ENCODE data around the gene TJAP1. TPM values are rescaled to one million over a fixed set of nuclear protein-coding genes. Genes with fewer than 3 reads are reported as not detected.

TJAP1 gene
- total RNA-seq, 1 experiment from 2014 or later: 24.8 TPM

DNA sequence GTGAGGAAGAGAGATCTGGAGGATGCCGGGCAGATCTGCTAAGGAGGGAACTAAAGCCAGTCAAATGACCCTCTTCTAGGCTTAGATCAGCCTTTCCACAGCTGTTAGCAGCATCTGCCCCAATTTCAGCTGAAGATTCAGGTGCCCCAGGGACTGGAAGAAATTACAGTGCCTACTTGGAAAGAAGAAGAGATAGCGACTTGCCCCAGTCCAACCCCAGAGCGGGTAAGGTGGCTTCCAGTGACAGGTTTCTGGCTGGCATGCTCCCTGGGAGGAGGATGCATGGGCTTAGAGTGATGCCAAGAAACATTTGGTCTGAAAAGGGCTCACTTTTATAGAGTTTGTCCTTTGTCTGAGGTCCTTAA lies 620 bp downstream of the TJAP1 start:
- Histone ChIP-seq H3K4me1 (replicated peaks) (peaks cover 9% of the 10 kb centered on the region), H3K9me3 (replicated peaks) (no peaks in the 10 kb centered on the region), H3K36me3 (peaks cover 13% of the 10 kb centered on the region), H3K27ac (peak overlapping the region; percentile 76), H3K27me3 (replicated peaks) (no peaks in the 10 kb centered on the region), H3K4me3 (peak overlapping the region; percentile 57)
- no peak for DNase-seq (ENCODE audit: low read depth in 1 of 2, low spot score in 2 of 2)

GRCh38 chr6:43481075-43481474 lies 3.7 kb downstream of the TJAP1 start:
- Histone ChIP-seq H3K4me1 (replicated peaks) (peaks cover 9% of the 10 kb centered on the region), H3K27ac (no peak overlapping the region), H3K27me3 (replicated peaks) (no peaks in the 10 kb centered on the region), H3K36me3 (peaks cover 13% of the 10 kb centered on the region), H3K9me3 (replicated peaks) (no peaks in the 10 kb centered on the region), H3K4me3 (no peak overlapping the region)
- DNase-seq (ENCODE audit: low read depth in 1 of 2, low spot score in 2 of 2): no peak

DNA sequence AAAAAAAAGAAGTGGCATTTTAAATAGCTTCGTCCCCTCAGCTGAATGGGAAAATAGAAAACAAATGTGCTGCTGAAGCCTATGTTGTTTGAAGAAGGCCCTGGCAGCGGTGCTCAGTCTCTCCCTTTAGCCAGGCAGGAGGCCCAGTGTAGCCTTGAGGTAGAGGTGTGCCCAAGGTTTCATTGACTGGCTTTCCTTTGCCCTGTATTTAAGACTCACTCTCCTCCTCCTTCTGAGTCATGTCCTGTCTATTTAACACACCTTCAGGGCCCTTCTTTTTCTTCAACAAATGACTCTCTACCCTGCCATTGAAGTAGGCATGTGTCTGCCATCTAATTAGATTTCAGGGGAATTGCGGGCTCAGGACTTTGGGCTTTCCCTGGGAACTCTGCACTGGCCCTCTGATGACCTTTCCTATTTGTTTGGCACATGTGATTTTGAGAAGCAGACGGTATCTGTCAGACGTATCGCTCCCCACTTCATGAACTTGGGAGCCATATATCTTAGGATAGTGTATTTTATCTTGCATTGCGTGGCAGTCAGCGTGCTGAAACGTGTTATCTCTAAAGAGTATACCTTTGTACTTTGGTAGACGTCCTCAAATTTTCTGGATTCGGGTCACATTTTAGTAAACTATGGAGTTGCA lies 4.3 kb downstream of the TJAP1 start:
- DNase-seq (ENCODE audit: low read depth in 1 of 2, low spot score in 2 of 2): no peak
- no peaks in the 10 kb centered on the region for H3K27me3 ChIP-seq (replicated peaks)
- H3K4me1 ChIP-seq (replicated peaks): peaks cover 9% of the 10 kb centered on the region
- H3K36me3 ChIP-seq: peaks cover 13% of the 10 kb centered on the region
- H3K4me3 ChIP-seq: no peak overlapping the region
- no peak overlapping the region for H3K27ac ChIP-seq
- no peaks in the 10 kb centered on the region for H3K9me3 ChIP-seq (replicated peaks)

- H3K4me1 ChIP-seq (replicated peaks): peaks cover 11% of the 10 kb centered on the region
- peaks cover 4% of the 10 kb centered on the region; the same call in 1 of the 2 replicates for H3K36me3 ChIP-seq
- no peak overlapping the region for H3K4me3 ChIP-seq
- DNase-seq (ENCODE audit: low read depth in 1 of 2, low spot score in 2 of 2): no peak
- H3K27ac ChIP-seq: no peak overlapping the region
- no peaks in the 10 kb centered on the region for H3K9me3 ChIP-seq (replicated peaks)
- H3K27me3 ChIP-seq (replicated peaks): no peaks in the 10 kb centered on the region
Measured at GRCh38 chr6:43488667-43489276, 11.4 kb downstream of the TJAP1 start.

- Histone ChIP-seq H3K4me1 (replicated peaks) (peaks cover 11% of the 10 kb centered on the region), H3K36me3 (peaks cover 4% of the 10 kb centered on the region; the same call in 1 of the 2 replicates), H3K4me3 (no peak overlapping the region), H3K27ac (no peak overlapping the region), H3K9me3 (replicated peaks) (no peaks in the 10 kb centered on the region), H3K27me3 (replicated peaks) (no peaks in the 10 kb centered on the region)
- DNase-seq (ENCODE audit: low read depth in 1 of 2, low spot score in 2 of 2): no peak
Measured at GRCh38 chr6:43489277-43490072, 12.1 kb downstream of the TJAP1 start.

- no peak for DNase-seq (ENCODE audit: low read depth in 1 of 2, low spot score in 2 of 2)
- Histone ChIP-seq H3K4me1 (replicated peaks) (peaks cover 16% of the 10 kb centered on the region), H3K4me3 (no peak overlapping the region)
Measured at GRCh38 chr6:43490523-43490939, 13.2 kb downstream of the TJAP1 start.

DNA sequence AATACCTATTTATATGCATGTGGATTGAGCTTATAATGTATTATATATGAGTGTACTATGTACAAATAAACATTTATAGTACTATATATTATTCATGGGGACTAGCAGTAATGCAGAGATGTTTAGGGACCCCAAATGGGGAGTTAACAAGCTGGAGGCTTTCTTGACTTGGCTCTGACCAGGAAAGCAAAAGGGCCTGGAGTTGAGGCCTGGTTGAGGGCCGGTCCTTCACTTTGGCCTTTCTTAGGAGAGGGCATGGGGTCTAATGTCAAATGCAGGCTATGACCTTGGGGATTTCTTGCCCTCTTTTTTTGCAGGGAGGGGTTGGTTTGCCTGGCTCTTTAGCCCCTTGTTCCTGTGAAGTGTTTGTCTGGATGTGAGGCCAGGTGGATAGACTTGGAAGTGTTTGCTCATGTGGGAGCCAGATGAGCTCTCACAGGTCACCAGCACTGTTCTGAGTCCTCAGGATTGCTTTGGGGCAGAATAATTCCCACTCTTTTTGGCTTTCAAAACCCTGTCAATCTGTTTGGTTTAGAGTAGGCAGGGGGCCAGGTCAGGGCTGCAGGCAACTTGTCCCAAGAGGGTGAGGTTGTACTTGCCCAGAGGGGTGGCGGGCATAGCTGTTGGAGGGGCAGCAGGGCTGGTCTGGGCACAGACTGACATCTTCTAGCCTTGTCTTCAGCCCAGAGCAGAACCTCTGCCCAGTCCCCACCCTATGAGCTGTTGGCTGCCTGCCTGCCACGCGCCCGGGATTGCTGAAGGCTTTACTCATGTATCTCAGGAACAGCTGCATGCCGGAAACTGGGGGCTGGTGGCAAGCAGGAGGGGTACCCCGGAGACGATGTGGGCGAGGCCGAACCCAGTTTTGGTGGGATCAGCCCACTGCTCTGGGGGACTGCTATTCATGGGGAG lies 14.6 kb downstream of the TJAP1 start:
- Histone ChIP-seq H3K4me3 (no peak overlapping the region), H3K9me3 (replicated peaks) (no peaks in the 10 kb centered on the region), H3K36me3 (peaks cover 4% of the 10 kb centered on the region; the same call in 1 of the 2 replicates), H3K27ac (no peak overlapping the region), H3K27me3 (replicated peaks) (no peaks in the 10 kb centered on the region), H3K4me1 (replicated peaks) (peaks cover 22% of the 10 kb centered on the region)
- peak; percentile 22 to 67 for DNase-seq (ENCODE audit: low read depth in 1 of 2, low spot score in 2 of 2)

More at GRCh38 chr6:43490523-43490939, 13.2 kb downstream of the TJAP1 start:
- Histone ChIP-seq H3K9me3 (replicated peaks) (no peaks in the 10 kb centered on the region), H3K27me3 (replicated peaks) (no peaks in the 10 kb centered on the region), H3K36me3 (peaks cover 4% of the 10 kb centered on the region; the same call in 1 of the 2 replicates), H3K27ac (no peak overlapping the region)

- no peak overlapping the region for H3K4me3 ChIP-seq
- no peak for DNase-seq (ENCODE audit: low read depth in 1 of 2, low spot score in 2 of 2)
- H3K27me3 ChIP-seq (replicated peaks): no peaks in the 10 kb centered on the region
- H3K4me1 ChIP-seq (replicated peaks): peaks cover 22% of the 10 kb centered on the region
- H3K9me3 ChIP-seq (replicated peaks): no peaks in the 10 kb centered on the region
- peaks cover 9% of the 10 kb centered on the region for H3K36me3 ChIP-seq
- H3K27ac ChIP-seq: no peak overlapping the region
Measured at GRCh38 chr6:43492673-43493072, 15.3 kb downstream of the TJAP1 start.

DNA sequence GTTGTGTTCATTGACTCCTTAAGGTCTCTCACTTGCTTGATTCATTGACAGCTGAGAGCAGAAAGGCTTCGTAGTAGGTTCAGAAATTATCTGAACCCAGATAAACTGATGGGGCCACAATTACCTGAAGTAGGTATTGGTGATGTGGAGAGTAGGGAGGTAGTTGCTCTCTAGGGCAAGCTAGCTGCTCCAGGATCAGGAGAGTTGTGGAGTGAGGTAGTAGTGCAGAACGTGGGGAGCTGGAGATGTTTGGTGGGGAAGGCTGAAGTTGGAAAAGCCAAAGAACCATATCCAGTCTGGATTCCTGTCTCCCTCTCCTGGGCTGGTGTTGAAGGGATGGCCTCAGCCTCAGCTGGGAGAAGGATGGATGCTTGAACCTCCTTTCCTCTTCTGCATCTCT lies 15.9 kb downstream of the TJAP1 start:
- no peak for DNase-seq (ENCODE audit: low read depth in 1 of 2, low spot score in 2 of 2)

GRCh38 chr6:43493833-43494232 lies 16.5 kb downstream of the TJAP1 start:
- H3K4me3 ChIP-seq: no peak overlapping the region
- H3K36me3 ChIP-seq: peaks cover 21% of the 10 kb centered on the region
- no peaks in the 10 kb centered on the region for H3K9me3 ChIP-seq (replicated peaks)
- no peak overlapping the region for H3K27ac ChIP-seq
- no peaks in the 10 kb centered on the region for H3K27me3 ChIP-seq (replicated peaks)
- peaks cover 22% of the 10 kb centered on the region for H3K4me1 ChIP-seq (replicated peaks)
- DNase-seq (ENCODE audit: low read depth in 1 of 2, low spot score in 2 of 2): no peak

More for the DNA sequence above, 15.9 kb downstream of the TJAP1 start:
- Histone ChIP-seq H3K27me3 (replicated peaks) (no peaks in the 10 kb centered on the region), H3K4me1 (replicated peaks) (peaks cover 22% of the 10 kb centered on the region), H3K9me3 (replicated peaks) (no peaks in the 10 kb centered on the region), H3K4me3 (no peak overlapping the region), H3K36me3 (peaks cover 15% of the 10 kb centered on the region), H3K27ac (no peak overlapping the region)

DNA sequence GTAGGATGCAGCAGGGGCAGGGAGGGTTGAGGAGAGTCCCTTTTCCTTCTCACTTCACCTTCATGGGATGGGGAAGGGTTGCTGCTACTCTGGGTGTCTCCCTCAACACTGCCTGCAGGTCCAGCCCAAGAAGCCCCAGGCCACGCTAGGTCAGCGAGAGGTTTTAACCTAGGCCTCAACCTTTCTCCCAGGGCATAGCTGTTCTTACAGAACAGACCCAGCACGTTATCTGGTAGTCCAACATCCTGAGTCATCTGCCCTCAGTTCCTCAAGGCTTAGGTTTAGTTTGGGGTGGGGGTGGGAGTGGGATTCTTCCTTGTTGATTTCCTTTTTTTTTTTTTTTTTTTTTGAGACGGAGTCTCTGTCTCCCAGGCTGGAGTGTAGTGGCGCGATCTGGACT lies 17.0 kb downstream of the TJAP1 start:
- H3K27ac ChIP-seq: no peak overlapping the region
- peaks cover 26% of the 10 kb centered on the region for H3K36me3 ChIP-seq
- DNase-seq (ENCODE audit: low read depth in 1 of 2, low spot score in 2 of 2): no peak
- no peaks in the 10 kb centered on the region for H3K27me3 ChIP-seq (replicated peaks)
- no peak overlapping the region for H3K4me3 ChIP-seq
- peaks cover 22% of the 10 kb centered on the region for H3K4me1 ChIP-seq (replicated peaks)
- no peaks in the 10 kb centered on the region for H3K9me3 ChIP-seq (replicated peaks)

GRCh38 chr6:43494766-43495165 lies 17.4 kb downstream of the TJAP1 start:
- no peak overlapping the region for H3K27ac ChIP-seq
- H3K27me3 ChIP-seq (replicated peaks): no peaks in the 10 kb centered on the region
- DNase-seq (ENCODE audit: low read depth in 1 of 2, low spot score in 2 of 2): no peak
- H3K4me3 ChIP-seq: no peak overlapping the region
- peaks cover 30% of the 10 kb centered on the region for H3K36me3 ChIP-seq
- no peaks in the 10 kb centered on the region for H3K9me3 ChIP-seq (replicated peaks)
- peaks cover 22% of the 10 kb centered on the region for H3K4me1 ChIP-seq (replicated peaks)

- Histone ChIP-seq H3K4me1 (replicated peaks) (peaks cover 22% of the 10 kb centered on the region), H3K36me3 (peaks cover 36% of the 10 kb centered on the region), H3K9me3 (replicated peaks) (no peaks in the 10 kb centered on the region), H3K27ac (no peak overlapping the region), H3K27me3 (replicated peaks) (no peaks in the 10 kb centered on the region), H3K4me3 (no peak overlapping the region)
- no peak for DNase-seq (ENCODE audit: low read depth in 1 of 2, low spot score in 2 of 2)
Measured at GRCh38 chr6:43495409-43495941, 18.1 kb downstream of the TJAP1 start.

Data from SJSA1 (cell line).